Mucosa of descending colon (tissue), 3 donors: ENCODE measurements around the gene HMSD. TPM values are rescaled to one million over a fixed set of nuclear protein-coding genes. Genes with fewer than 3 reads are reported as not detected.

Experiments
- ATAC-seq: fragments of 200-7000 bp; cut with Tn5 transposase; one replicate; pipeline ENCODE4 v1.9.1; 2020; ENCODE audit warnings: mild to moderate bottlenecking, moderate library complexity
- DNase-seq, 3 donors: peaks; one replicate each; pipeline ENCODE4 v3.0.0-alpha.2; 2020
- H3K36me3 ChIP-seq: fragments of 200-600 bp; one replicate; pipeline ENCODE4 v1.8.0; 2021; ENCODE audit warnings: low read depth, mild to moderate bottlenecking
- H3K4me1 ChIP-seq: fragments of 200-600 bp; one replicate; pipeline ENCODE4 v1.8.0; 2021; ENCODE audit warnings: low read depth, mild to moderate bottlenecking
- H3K4me3 ChIP-seq: fragments of 200-600 bp; one replicate; pipeline ENCODE4 v1.8.0; 2021; ENCODE audit warnings: mild to moderate bottlenecking
- H3K9me3 ChIP-seq: fragments of 200-600 bp; one replicate; pipeline ENCODE4 v1.8.0; 2021; ENCODE audit warnings: mild to moderate bottlenecking
- CTCF ChIP-seq: fragments of 200-600 bp; IDR thresholded peaks from one replicate; pipeline ENCODE4 v1.8.0; 2022; ENCODE audit warnings: antibody characterized with exemption, mild to moderate bottlenecking
- intact Hi-C, 2 donors: fragments of 100-400 bp; cut with DNase I in 1 of 2; cut with micrococcal nuclease in 1 of 2; formaldehyde crosslinking; loops; one replicate each; pipeline versions ENCODE4 v1.11.0 to v1.11.1; 2022; cut with DNase I, micrococcal nuclease
- total RNA-seq, 3 donors: library from RNA; stranded (reverse); fragmentation: NEBNext Ultra II Directional in 2 of 3; extraction: Animal tissue kit (Norgen Biotek cat#: 25700) in 2 of 3; gene quantifications; one replicate each; pipeline versions ENCODE4 v1.2.1 to v1.2.4, GENCODE V29; 2021 to 2023
- donor health status: DM: no; HTN: no; CAD: no; lungs with moderate emphysema.
- donor health status: DM: no; HTN: no; CAD: no.
- donor health status: DM: no; HTN: yes; CAD: no.

The HMSD gene
- total RNA-seq, 3 donors from 2014 or later: 0.22 to 0.38 TPM; not detected in 1

- no peaks in the 10 kb centered on the region for H3K4me1 ChIP-seq
- intact Hi-C loops: no loop called here
- H3K9me3 ChIP-seq: no peaks in the 10 kb centered on the region
- no peaks in the 10 kb centered on the region for H3K36me3 ChIP-seq
- DNase-seq (no peak), ATAC-seq (no peak)
- no peak overlapping the region for H3K4me3 ChIP-seq
- TF ChIP-seq CTCF: no peak
These were observed 1.9 kb upstream of the HMSD start for GRCh38 chr18:63947051-63947790.

- no peaks in the 10 kb centered on the region for H3K36me3 ChIP-seq
- H3K4me3 ChIP-seq: no peak overlapping the region
- H3K4me1 ChIP-seq: no peaks in the 10 kb centered on the region
- TF ChIP-seq CTCF: no peak
- intact Hi-C loops: no loop called here
- no peak for DNase-seq
- H3K9me3 ChIP-seq: no peaks in the 10 kb centered on the region
- ATAC-seq: no peak
These were observed 2.2 kb downstream of the HMSD start for GRCh38 chr18:63951302-63951705.

- intact Hi-C loops: no loop called here
- Histone ChIP-seq H3K9me3 (no peaks in the 10 kb centered on the region), H3K4me1 (no peaks in the 10 kb centered on the region), H3K4me3 (no peak overlapping the region), H3K36me3 (no peaks in the 10 kb centered on the region)
- TF ChIP-seq CTCF: no peak
- ATAC-seq (no peak), DNase-seq (no peak)
These were observed 4.7 kb downstream of the HMSD start for GRCh38 chr18:63953811-63954210.

- no peak for ATAC-seq
- TF ChIP-seq CTCF: no peak
- Histone ChIP-seq H3K4me3 (no peak overlapping the region), H3K9me3 (no peaks in the 10 kb centered on the region), H3K36me3 (no peaks in the 10 kb centered on the region), H3K4me1 (no peaks in the 10 kb centered on the region)
- intact Hi-C loops: no loop called here
- no peak for DNase-seq
These were observed 7.7 kb downstream of the HMSD start for GRCh38 chr18:63956755-63957154.

- no peak for TF ChIP-seq CTCF
- H3K9me3 ChIP-seq: no peaks in the 10 kb centered on the region
- H3K4me3 ChIP-seq: no peak overlapping the region
- H3K4me1 ChIP-seq: peaks cover 7% of the 10 kb centered on the region
- intact Hi-C loops: no loop called here
- no peaks in the 10 kb centered on the region for H3K36me3 ChIP-seq
- DNase-seq (no peak), ATAC-seq (no peak)
These were observed 11.8 kb downstream of the HMSD start for GRCh38 chr18:63960891-63961290.
